K562 (cell line): Measurements from ENCODE around the gene GSTM1. TPM values are rescaled to one million over a fixed set of nuclear protein-coding genes. Genes with fewer than 3 reads are reported as not detected.

ENCODE experiments used
- ATAC-seq: fragments of 200-7000 bp; cut with Tn5 transposase; 3 replicates; pipeline ENCODE4 v1.9.1; 2020; ENCODE audit warnings: moderate library complexity
- BruUV-seq: library from RNA; stranded (reverse); fragments of 400-500 nt; replicated peaks from 2 replicates; lab custom pipeline; 2021; lab: Mats Ljungman, UMichigan
- CTCF ChIA-PET: fragments of 300-600 bp; formaldehyde crosslinking; extraction: SDS; loops from one replicate; lab custom pipeline; 2021; ENCODE audit warnings: low intra/inter-chr PET ratio; lab: Yijun Ruan, JAX
- POLR2A ChIA-PET: fragments of 300-600, 350-650 bp; sonication (Branson Sonifier 250); formaldehyde crosslinking; extraction: SDS; loops from one replicate; lab custom pipeline; 2021; ENCODE audit warnings: antibody characterized with exemption, inconsistent platforms; lab: Yijun Ruan, JAX
- DNase-seq, 4 experiments: peaks; one replicate each; pipeline versions ENCODE4 v3.0.0 to v3.0.0-alpha.2; 2011 to 2018; ENCODE audit warnings: low spot score in 3 of 4, mixed read lengths in 3 of 4; ENCODE audit errors: extremely low read depth in 1 of 4
- FAIRE-seq: peaks from 2 replicates; lab custom pipeline; 2011; peaks lifted over from hg19 to GRCh38; lab: Jason Lieb, UNC
- H2AFZ ChIP-seq: 2 replicates; pipeline ENCODE4 v1.6.0; 2011; ENCODE audit warnings: low read depth, low read length, control low read depth, inconsistent platforms
- H3K27ac ChIP-seq: fragments of 200-600 bp; 3 replicates; pipeline ENCODE4 v1.8.0; 2011; ENCODE audit warnings: low read depth, mild to moderate bottlenecking, control low read depth, inconsistent platforms, low read length, moderate library complexity, mixed read lengths; ENCODE audit errors: extremely low read depth
- H3K27me3 ChIP-seq, 2 experiments: fragments of 300-600 bp in 1 of 2; 2 replicates in 1 of 2; 3 replicates in 1 of 2; pipeline versions ENCODE4 v1.6.0 to v1.8.0; 2011; ENCODE audit warnings: inconsistent platforms in 2 of 2, low read length in 2 of 2, mild to moderate bottlenecking in 1 of 2, mixed read lengths in 1 of 2, moderate library complexity in 1 of 2; ENCODE audit not compliant: control insufficient read depth in 2 of 2, insufficient read depth in 2 of 2
- H3K36me3 ChIP-seq: fragments of 300-600 bp; 3 replicates; pipeline ENCODE4 v1.8.0; 2011; ENCODE audit warnings: mild to moderate bottlenecking, low read length, inconsistent platforms; ENCODE audit not compliant: control insufficient read depth, insufficient read depth
- H3K4me1 ChIP-seq, 2 experiments: fragments of 200-600 bp in 1 of 2; replicated peaks in 1 of 2; 2 replicates in 1 of 2; 3 replicates in 1 of 2; pipeline versions ENCODE4 v1.5.1 to v1.8.0; 2011; ENCODE audit warnings: inconsistent platforms in 2 of 2, low read length in 2 of 2, mild to moderate bottlenecking in 1 of 2, mixed read lengths in 1 of 2, moderate library complexity in 1 of 2; ENCODE audit not compliant: control insufficient read depth in 2 of 2, insufficient read depth in 2 of 2
- H3K4me2 ChIP-seq: 2 replicates; pipeline ENCODE4 v1.6.1; 2011; ENCODE audit warnings: low read length, control low read depth, inconsistent platforms, mixed read lengths; ENCODE audit not compliant: insufficient read depth
- H3K4me3 ChIP-seq: fragments of 200-600 bp; sonication (generic), shearing (Covaris generic); 2 replicates; pipeline ENCODE4 v1.5.1; 2016; ENCODE audit warnings: control low read depth, inconsistent platforms
- H3K79me2 ChIP-seq: fragments of 200-600 bp; 3 replicates; pipeline ENCODE4 v1.8.0; 2011; ENCODE audit warnings: low read length, inconsistent platforms; ENCODE audit not compliant: control insufficient read depth, insufficient read depth
- H3K9ac ChIP-seq, 2 experiments: 2 replicates each; pipeline versions ENCODE4 v1.6.0 to v1.6.1; 2011; ENCODE audit warnings: low read depth in 2 of 2, low read length in 2 of 2, control low read depth in 1 of 2, inconsistent platforms in 1 of 2, mild to moderate bottlenecking in 1 of 2, mixed read lengths in 1 of 2; ENCODE audit not compliant: insufficient read depth in 1 of 2
- H3K9me1 ChIP-seq: one replicate; pipeline ENCODE4 v1.6.0; 2011; ENCODE audit warnings: inconsistent platforms, mild to moderate bottlenecking, low read length, moderate library complexity; ENCODE audit not compliant: control insufficient read depth, insufficient read depth
- H3K9me3 ChIP-seq: replicated peaks from 2 replicates; pipeline ENCODE4 v1.5.1; 2011; ENCODE audit warnings: low read depth, low read length, inconsistent platforms; ENCODE audit not compliant: control insufficient read depth, insufficient read depth
- H4K20me1 ChIP-seq: replicated peaks from 2 replicates; pipeline ENCODE4 v1.6.1; 2011; ENCODE audit warnings: low read length, inconsistent platforms, mixed read lengths; ENCODE audit not compliant: control insufficient read depth, insufficient read depth
- FOSL1 ChIP-seq: fragments of 200-800 bp; sonication (Bioruptor generic); conservative IDR thresholded peaks from 2 replicates; pipeline ENCODE4 v1.6.1; 2016; ENCODE audit warnings: missing genetic modification characterization, missing compliant biosample characterization
- MLLT1 ChIP-seq, 2 experiments: fragments of 450-650 bp; IDR thresholded peaks; 2 replicates each; pipeline ENCODE4 v1.6.1; 2016
- SIN3B ChIP-seq: fragments of 450-650 bp; IDR thresholded peaks from 2 replicates; pipeline ENCODE4 v1.6.1; 2017; ENCODE audit warnings: low read depth, mild to moderate bottlenecking, moderate library complexity
- ZNF316 ChIP-seq: fragments of 450-650 bp; IDR thresholded peaks from 2 replicates; pipeline ENCODE4 v1.6.1; 2016
- WGBS: fragments of 100-300 bp; shearing (Covaris generic); methylation state at CpG from one replicate; pipeline ENCODE4 v1.1.6; 2016; ENCODE audit warnings: low coverage, mixed read lengths; ENCODE audit not compliant: insufficient coverage; ENCODE audit errors: missing lambda C conversion rate; 5-methylcytosine and 5-hydroxymethylcytosine counted together
- in situ Hi-C: fragments of 300-500 bp; cut with MboI; formaldehyde crosslinking; loops from 4 replicates; pipeline ENCODE4 v1.15.0; 2018; ENCODE audit warnings: inconsistent platforms, mixed read lengths
- intact Hi-C: fragments of 100-400 bp; cut with micrococcal nuclease; formaldehyde crosslinking; loops from 2 replicates; pipeline ENCODE4 v1.14.2; 2022
- polyA plus RNA-seq, 8 experiments: library from polyadenylated mRNA; depleted of rRNA in 4 of 8; stranded (reverse) in 5 of 8; unstranded in 3 of 8; fragments of >200 nt; fragmentation: Nextera tagmentation in 2 of 8; fragmentation: Illumina TruSeq in 1 of 8; extraction: Ambion mirVana in 2 of 8; extraction: Trizol in 1 of 8; gene quantifications; 2 replicates each; pipeline versions ENCODE4 v1.2.1 to v1.2.3, GENCODE V29; 2011 to 2014; ENCODE audit warnings: inconsistent platforms in 1 of 8, missing spikeins in 1 of 8
- total RNA-seq, 7 experiments: library from RNA; depleted of rRNA in 6 of 7; stranded (reverse); fragments of >200 nt in 6 of 7; fragmentation: Illumina TruSeq in 2 of 7; extraction: Trizol in 2 of 7; gene quantifications; 2 replicates each; pipeline versions ENCODE4 v1.2.1 to v1.2.3, GENCODE V29; 2011 to 2021; ENCODE audit warnings: low replicate concordance in 1 of 7

Gene GSTM1
- total and polyA plus RNA-seq, 9 of the 15 experiments (the other 6 are each of a cell fraction or from before 2014, with no cell fraction given), result not detected

GRCh38 chr1:109712321-109712864, 24.8 kb downstream of the GSTM1 start:
- no peak overlapping the region for H3K4me2 ChIP-seq
- ATAC-seq, result no peak
- ChIA-PET CTCF (no interaction called here), POLR2A (interaction anchor here (0.6 to 1.1 kb wide), 3 partner anchors 30 to 99 kb away, joined by 3 to 4 read pairs (median 4); no protein-coding TSS in a partner anchor)
- H3K27ac ChIP-seq, result no peak overlapping the region
- H2AFZ ChIP-seq, result no peak overlapping the region
- peaks cover 0 to 9% of the 10 kb centered on the region in 2 experiments; a peak in 2 of 5 replicates for H3K4me1 ChIP-seq
- no peaks in the 10 kb centered on the region for H3K36me3 ChIP-seq
- intact Hi-C loops (no loop called here), in situ Hi-C loops (no loop called here)
- DNase-seq, result peak in 1 of 4 experiments; percentile 3
- H3K4me3 ChIP-seq, result no peak overlapping the region
- WGBS, result 28% methylated on average over 16 of the region's 22 CpGs
- no peaks in the 10 kb centered on the region for H4K20me1 ChIP-seq
- no peak overlapping the region for H3K9ac ChIP-seq
- no peaks in the 10 kb centered on the region for H3K79me2 ChIP-seq
- H3K9me3 ChIP-seq, result peaks cover 5% of the 10 kb centered on the region; the same call in 1 of the 2 replicates
- FAIRE-seq, result no peak
- TF ChIP-seq SIN3B (no peak), FOSL1 (no peak), MLLT1 (IDR thresholded peaks at IDR 0.05) (no peak), ZNF316 (no peak)
- H3K27me3 ChIP-seq, result peaks cover 0 to 6% of the 10 kb centered on the region in 2 experiments; a peak in 2 of 5 replicates
- no TSS peak for BruUV-seq
- no peaks in the 10 kb centered on the region for H3K9me1 ChIP-seq
